Gastrocnemius medialis (tissue), 4 donors: ENCODE data around the gene PTPRM. TPM values are rescaled to one million over a fixed set of nuclear protein-coding genes. Genes with fewer than 3 reads are reported as not detected.

ENCODE experiments used
- ATAC-seq, 2 donors: fragments of 150-250 bp; one replicate each; pipeline ENCODE4 v1.9.1; 2016
- DNase-seq, 2 donors: peaks; one replicate each; pipeline ENCODE4 v3.0.0-alpha.2; 2019
- H3K27ac ChIP-seq, 4 donors: fragments of 200-600 bp; sonication (generic); 1 replicate in 1 of 4; 2 replicates in 3 of 4; pipeline ENCODE4 v1.5.1; 2016 to 2018; ENCODE audit warnings: mild to moderate bottlenecking in 2 of 4, moderate library complexity in 1 of 4
- H3K27me3 ChIP-seq, 3 donors: fragments of 200-600 bp; sonication (generic) in 2 of 3; 1 replicate in 1 of 3; 2 replicates in 2 of 3; pipeline versions ENCODE4 v1.5.1 to v1.6.0; 2016 to 2019; ENCODE audit warnings: mild to moderate bottlenecking in 1 of 3, moderate library complexity in 1 of 3
- H3K36me3 ChIP-seq, 2 donors: fragments of 200-600 bp; sonication (generic) in 1 of 2; one replicate each; pipeline ENCODE4 v1.5.1; 2017 to 2018
- H3K4me1 ChIP-seq, 2 donors: fragments of 200-600 bp; sonication (generic) in 1 of 2; one replicate each; pipeline ENCODE4 v1.5.1; 2016 to 2017; ENCODE audit warnings: mild to moderate bottlenecking in 2 of 2
- H3K4me3 ChIP-seq, 4 donors: fragments of 200-600 bp; sonication (generic) in 3 of 4; 1 replicate in 1 of 4; 2 replicates in 3 of 4; pipeline ENCODE4 v1.5.1; 2016 to 2019; ENCODE audit warnings: mild to moderate bottlenecking in 2 of 4
- H3K9me3 ChIP-seq, 3 donors: fragments of 200-600 bp; sonication (generic) in 2 of 3; 1 replicate in 1 of 3; 2 replicates in 2 of 3; pipeline ENCODE4 v1.5.1; 2016 to 2019
- CTCF ChIP-seq, 5 experiments: fragments of 450-650 bp in 3 of 5; fragments of 200-600 bp in 2 of 5; sonication (generic) in 2 of 5; IDR thresholded peaks in 4 of 5; conservative IDR thresholded peaks in 1 of 5; 1 replicate in 4 of 5; 2 replicates in 1 of 5; pipeline ENCODE4 v1.5.1; 2016 to 2019; ENCODE audit warnings: antibody characterized with exemption in 5 of 5, mild to moderate bottlenecking in 3 of 5, moderate library complexity in 3 of 5
- POLR2A ChIP-seq, 2 donors: fragments of 450-650 bp; IDR thresholded peaks; one replicate each; pipeline ENCODE4 v1.6.1; 2017; ENCODE audit warnings: antibody characterized with exemption in 2 of 2, mild to moderate bottlenecking in 2 of 2, moderate library complexity in 2 of 2
- in situ Hi-C, 4 donors: fragments of 200-750 bp; cut with MboI; loops; one replicate each; pipeline versions ENCODE4 v1.15.0 to v1.8.0; 2017; ENCODE audit warnings: low sequenced_read_pairs in 4 of 4
- intact Hi-C: fragments of 100-400 bp; cut with DNase I; formaldehyde crosslinking; loops from one replicate; pipeline ENCODE4 v1.15.1; 2023; ENCODE audit warnings: low total_unique reads
- total RNA-seq, 4 donors: library from RNA; depleted of rRNA; stranded (reverse); fragments of >200 nt; gene quantifications; one replicate each; pipeline versions ENCODE4 v1.1.0 to v1.2.3, GENCODE V29; 2016

PTPRM gene
- total RNA-seq, 4 donors from 2014 or later, result 52.6 to 79.3 (median 63.8) TPM

- Histone ChIP-seq H3K27ac (no peak overlapping the region), H3K36me3 (no peaks in the 10 kb centered on the region), H3K4me3 (no peak overlapping the region), H3K27me3 (no peaks in the 10 kb centered on the region), H3K9me3 (no peaks in the 10 kb centered on the region), H3K4me1 (no peaks in the 10 kb centered on the region)
- ATAC-seq (no peak), DNase-seq (no peak)
- TF ChIP-seq CTCF (IDR thresholded peaks at IDR 0.05 in 4 of 5, conservative IDR thresholded peaks at IDR 0.05 in 1 of 5), result no peak
- TF ChIP-seq POLR2A (IDR thresholded peaks at IDR 0.05), result no peak
- intact Hi-C loops, result no loop called here
- in situ Hi-C loops, result no loop called here
Measured at GRCh38 chr18:8423051-8423557, 856.0 kb downstream of the PTPRM start.

GRCh38 chr18:8424481-8424880 lies 857.4 kb downstream of the PTPRM start:
- H3K27me3 ChIP-seq, result no peaks in the 10 kb centered on the region
- no peaks in the 10 kb centered on the region for H3K9me3 ChIP-seq
- in situ Hi-C loops, result no loop called here
- no peaks in the 10 kb centered on the region for H3K4me1 ChIP-seq
- ATAC-seq, result no peak
- H3K4me3 ChIP-seq, result no peak overlapping the region
- no peak for DNase-seq
- no peak overlapping the region for H3K27ac ChIP-seq
- no peak for TF ChIP-seq CTCF (IDR thresholded peaks at IDR 0.05 in 4 of 5, conservative IDR thresholded peaks at IDR 0.05 in 1 of 5)
- H3K36me3 ChIP-seq, result no peaks in the 10 kb centered on the region
- intact Hi-C loops, result no loop called here

GRCh38 chr18:8424917-8425725 lies 858.0 kb downstream of the PTPRM start:
- TF ChIP-seq POLR2A (IDR thresholded peaks at IDR 0.05) (no peak), CTCF (IDR thresholded peaks at IDR 0.05 in 4 of 5, conservative IDR thresholded peaks at IDR 0.05 in 1 of 5) (no peak)
- Histone ChIP-seq H3K27me3 (no peaks in the 10 kb centered on the region), H3K4me1 (no peaks in the 10 kb centered on the region), H3K27ac (no peak overlapping the region), H3K36me3 (no peaks in the 10 kb centered on the region), H3K9me3 (no peaks in the 10 kb centered on the region), H3K4me3 (no peak overlapping the region)
- DNase-seq (no peak), ATAC-seq (no peak)
- intact Hi-C loops (no loop called here), in situ Hi-C loops (no loop called here)

- H3K4me1 ChIP-seq, result no peaks in the 10 kb centered on the region
- intact Hi-C loops, result no loop called here
- in situ Hi-C loops, result no loop called here
- TF ChIP-seq POLR2A (IDR thresholded peaks at IDR 0.05), result no peak
- TF ChIP-seq CTCF (IDR thresholded peaks at IDR 0.05 in 4 of 5, conservative IDR thresholded peaks at IDR 0.05 in 1 of 5), result no peak
- ATAC-seq, result no peak
- no peak overlapping the region for H3K27ac ChIP-seq
- no peak overlapping the region for H3K4me3 ChIP-seq
- H3K36me3 ChIP-seq, result no peaks in the 10 kb centered on the region
- H3K9me3 ChIP-seq, result no peaks in the 10 kb centered on the region
- no peaks in the 10 kb centered on the region for H3K27me3 ChIP-seq
- DNase-seq, result no peak
Measured at GRCh38 chr18:8426401-8426800, 859.3 kb downstream of the PTPRM start.
